ENCODE results near the gene WDR90.

The WDR90 gene

DNA sequence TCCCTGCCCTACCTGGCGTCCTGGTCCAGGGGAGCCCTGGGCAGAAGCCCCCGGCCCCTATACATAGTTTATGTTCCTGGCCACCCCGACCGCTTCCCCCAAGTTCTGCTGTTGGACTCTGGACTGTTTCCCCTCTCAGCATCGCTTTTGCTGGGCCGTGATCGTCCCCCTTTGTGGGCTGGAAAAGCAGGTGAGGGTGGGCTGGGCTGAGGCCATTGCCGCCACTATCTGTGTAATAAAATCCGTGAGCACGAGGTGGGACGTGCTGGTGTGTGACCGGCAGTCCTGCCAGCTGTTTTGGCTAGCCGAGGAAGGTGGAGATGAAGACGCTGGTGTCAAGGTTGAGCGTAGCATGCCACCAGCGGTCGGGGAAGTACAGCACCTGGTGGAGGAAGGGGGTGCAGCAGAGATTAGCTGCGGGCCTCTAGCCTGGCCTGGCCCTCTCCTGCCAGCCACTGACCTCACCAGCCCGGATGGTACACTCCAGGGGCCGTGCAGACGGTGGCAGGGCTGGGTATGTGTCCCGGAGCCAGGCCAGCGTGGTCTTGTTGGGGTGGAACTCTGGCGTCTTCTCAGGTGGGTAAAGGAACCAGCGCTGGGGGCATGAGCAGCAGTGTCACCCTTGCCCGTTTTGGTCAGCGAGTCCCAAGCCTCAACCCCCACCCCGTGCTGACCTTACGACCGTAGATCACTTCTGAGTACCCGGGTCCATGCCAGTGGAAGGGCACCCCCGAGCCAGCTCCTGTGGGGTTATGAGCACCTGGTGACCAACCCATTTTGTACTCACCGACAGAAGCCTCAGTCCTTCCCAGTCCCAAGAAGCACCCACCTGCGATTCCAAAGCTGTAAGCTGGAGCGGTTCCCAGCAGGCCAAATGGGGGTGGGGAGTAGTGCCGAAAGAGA is 33.6 kb downstream of the WDR90 start (continued):
- TF ChIP-seq ZNF768 (tag by site-specific recombination; IDR thresholded peaks at IDR 0.05) (0 out of 2 replicates have a peak, but pooled peaks have one; percentile 2), ZNF660 (tag by site-specific recombination; IDR thresholded peaks at IDR 0.05) (no peak), ZNF837 (tag by site-specific recombination; IDR thresholded peaks at IDR 0.05) (peak; percentile 30; the same call in 1 of the 2 replicates), ZSCAN23 (tag by site-specific recombination; IDR thresholded peaks at IDR 0.05) (0 out of 2 replicates have a peak, but pooled peaks have one; percentile 17)
- TF ChIP-seq, protein P1, sequence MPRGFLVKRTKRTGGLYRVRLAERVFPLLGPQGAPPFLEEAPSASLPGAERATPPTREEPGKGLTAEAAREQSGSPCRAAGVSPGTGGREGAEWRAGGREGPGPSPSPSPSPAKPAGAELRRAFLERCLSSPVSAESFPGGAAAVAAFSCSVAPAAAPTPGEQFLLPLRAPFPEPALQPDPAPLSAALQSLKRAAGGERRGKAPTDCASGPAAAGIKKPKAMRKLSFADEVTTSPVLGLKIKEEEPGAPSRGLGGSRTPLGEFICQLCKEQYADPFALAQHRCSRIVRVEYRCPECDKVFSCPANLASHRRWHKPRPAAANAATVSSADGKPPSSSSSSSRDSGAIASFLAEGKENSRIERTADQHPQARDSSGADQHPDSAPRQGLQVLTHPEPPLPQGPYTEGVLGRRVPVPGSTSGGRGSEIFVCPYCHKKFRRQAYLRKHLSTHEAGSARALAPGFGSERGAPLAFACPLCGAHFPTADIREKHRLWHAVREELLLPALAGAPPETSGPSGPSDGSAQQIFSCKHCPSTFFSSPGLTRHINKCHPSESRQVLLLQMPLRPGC (tag by site-specific recombination; IDR thresholded peaks at IDR 0.05) = no peak

DNA sequence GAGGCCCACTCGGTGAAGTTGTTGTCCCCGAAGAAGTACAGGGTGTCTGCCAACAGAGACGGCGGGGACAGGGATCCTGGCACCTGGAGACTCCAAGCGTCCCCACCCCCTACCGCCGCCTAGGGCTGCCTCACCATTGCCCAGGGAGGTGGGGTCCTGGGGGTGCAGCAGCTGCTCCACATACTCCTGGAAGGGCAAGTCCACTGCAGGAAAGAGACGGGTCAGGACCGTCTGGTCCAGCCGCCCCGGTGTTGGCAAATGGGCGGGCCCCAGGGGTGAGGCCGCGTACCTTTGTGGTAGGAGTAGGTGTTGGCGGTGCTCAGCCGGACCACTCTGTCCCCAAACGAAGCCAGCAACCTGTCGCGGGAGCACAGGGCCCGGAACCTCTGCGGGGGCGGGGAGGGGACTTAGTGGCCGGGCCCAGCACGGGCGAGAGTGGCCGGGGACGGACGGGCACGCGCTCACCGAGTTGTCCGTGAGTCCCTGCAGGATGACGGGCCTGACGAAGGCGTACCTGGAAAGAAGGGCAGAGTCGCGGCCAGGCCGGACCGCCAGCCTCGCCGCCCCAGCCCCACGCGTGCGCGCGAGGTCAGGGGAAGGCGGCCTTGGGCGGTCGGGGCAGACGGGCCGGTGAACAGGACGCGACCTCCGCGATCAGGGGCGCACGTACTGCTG is 34.4 kb downstream of the WDR90 start:
- no peaks in the 10 kb centered on the region for H3K9me3 ChIP-seq (ENCODE audit: control insufficient read depth, insufficient read depth, low read depth, low read length)
- H3K4me3 ChIP-seq (ENCODE audit: low read depth, low read length) = peak overlapping the region; percentile 68
- H3K36me3 ChIP-seq (ENCODE audit: control insufficient read depth in 2 of 2, insufficient read depth in 1 of 2, low read length in 2 of 2) = peaks cover 3 to 63% of the 10 kb centered on the region in 2 experiments; a peak in 1 of 3 replicates
- ChIA-PET POLR2A (interaction anchor here (0.6 to 5.4 kb wide), 10 partner anchors 8 to 448 kb away, joined by 3 to 57 read pairs (median 4); partner anchors contain the start of genes CCDC78, FAM234A, HAGHL and METTL26), CTCF (interaction anchor here (0.8 kb wide), 1 partner anchor 102 kb away, joined by 3 read pairs; no protein-coding TSS in a partner anchor)
- H3K4me1 ChIP-seq (ENCODE audit: control insufficient read depth, insufficient read depth, low read length) = peaks cover 14% of the 10 kb centered on the region; the same call in 1 of the 2 replicates
- peak overlapping the region; percentile 97 for H3K27ac ChIP-seq (ENCODE audit: extremely low read depth, low read depth, low read length)
- TF ChIP-seq ZNF426 (tag by site-specific recombination; IDR thresholded peaks at IDR 0.05) (no peak), GLIS1 (tag by site-specific recombination; IDR thresholded peaks at IDR 0.05) (peak; percentile 38), ZNF610 (tag by site-specific recombination; IDR thresholded peaks at IDR 0.05; ENCODE audit: borderline replicate concordance) (peak; percentile 45; the same call in 1 of the 2 replicates), ZFHX2 (tag by site-specific recombination; conservative IDR thresholded peaks at IDR 0.05) (peak; percentile 85), ZNF169 (tag by site-specific recombination; IDR thresholded peaks at IDR 0.05) (peak; percentile 68; the same call in 1 of the 2 replicates), ZEB2 (tag by site-specific recombination; IDR thresholded peaks at IDR 0.05) (peak; percentile 96), ZNF16 (tag by site-specific recombination; IDR thresholded peaks at IDR 0.05; ENCODE audit: low read depth) (no peak), ZNF416 (tag by site-specific recombination; IDR thresholded peaks at IDR 0.05) (no peak), ZNF37A (tag by site-specific recombination; IDR thresholded peaks at IDR 0.05) (no peak), KLF1 (tag by site-specific recombination; IDR thresholded peaks at IDR 0.05) (peak; percentile 81), ZNF354C (tag by site-specific recombination; IDR thresholded peaks at IDR 0.05; ENCODE audit: borderline replicate concordance, low read depth) (no peak), ZNF112 (tag by site-specific recombination; IDR thresholded peaks at IDR 0.05) (no peak), KLF9 (tag by site-specific recombination; IDR thresholded peaks at IDR 0.05; ENCODE audit: low read depth) (peak; percentile 77)
- TF ChIP-seq, protein P2, sequence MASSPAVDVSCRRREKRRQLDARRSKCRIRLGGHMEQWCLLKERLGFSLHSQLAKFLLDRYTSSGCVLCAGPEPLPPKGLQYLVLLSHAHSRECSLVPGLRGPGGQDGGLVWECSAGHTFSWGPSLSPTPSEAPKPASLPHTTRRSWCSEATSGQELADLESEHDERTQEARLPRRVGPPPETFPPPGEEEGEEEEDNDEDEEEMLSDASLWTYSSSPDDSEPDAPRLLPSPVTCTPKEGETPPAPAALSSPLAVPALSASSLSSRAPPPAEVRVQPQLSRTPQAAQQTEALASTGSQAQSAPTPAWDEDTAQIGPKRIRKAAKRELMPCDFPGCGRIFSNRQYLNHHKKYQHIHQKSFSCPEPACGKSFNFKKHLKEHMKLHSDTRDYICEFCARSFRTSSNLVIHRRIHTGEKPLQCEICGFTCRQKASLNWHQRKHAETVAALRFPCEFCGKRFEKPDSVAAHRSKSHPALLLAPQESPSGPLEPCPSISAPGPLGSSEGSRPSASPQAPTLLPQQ (tag by site-specific recombination; IDR thresholded peaks at IDR 0.05) = peak; percentile 89
- TF ChIP-seq, protein P3, sequence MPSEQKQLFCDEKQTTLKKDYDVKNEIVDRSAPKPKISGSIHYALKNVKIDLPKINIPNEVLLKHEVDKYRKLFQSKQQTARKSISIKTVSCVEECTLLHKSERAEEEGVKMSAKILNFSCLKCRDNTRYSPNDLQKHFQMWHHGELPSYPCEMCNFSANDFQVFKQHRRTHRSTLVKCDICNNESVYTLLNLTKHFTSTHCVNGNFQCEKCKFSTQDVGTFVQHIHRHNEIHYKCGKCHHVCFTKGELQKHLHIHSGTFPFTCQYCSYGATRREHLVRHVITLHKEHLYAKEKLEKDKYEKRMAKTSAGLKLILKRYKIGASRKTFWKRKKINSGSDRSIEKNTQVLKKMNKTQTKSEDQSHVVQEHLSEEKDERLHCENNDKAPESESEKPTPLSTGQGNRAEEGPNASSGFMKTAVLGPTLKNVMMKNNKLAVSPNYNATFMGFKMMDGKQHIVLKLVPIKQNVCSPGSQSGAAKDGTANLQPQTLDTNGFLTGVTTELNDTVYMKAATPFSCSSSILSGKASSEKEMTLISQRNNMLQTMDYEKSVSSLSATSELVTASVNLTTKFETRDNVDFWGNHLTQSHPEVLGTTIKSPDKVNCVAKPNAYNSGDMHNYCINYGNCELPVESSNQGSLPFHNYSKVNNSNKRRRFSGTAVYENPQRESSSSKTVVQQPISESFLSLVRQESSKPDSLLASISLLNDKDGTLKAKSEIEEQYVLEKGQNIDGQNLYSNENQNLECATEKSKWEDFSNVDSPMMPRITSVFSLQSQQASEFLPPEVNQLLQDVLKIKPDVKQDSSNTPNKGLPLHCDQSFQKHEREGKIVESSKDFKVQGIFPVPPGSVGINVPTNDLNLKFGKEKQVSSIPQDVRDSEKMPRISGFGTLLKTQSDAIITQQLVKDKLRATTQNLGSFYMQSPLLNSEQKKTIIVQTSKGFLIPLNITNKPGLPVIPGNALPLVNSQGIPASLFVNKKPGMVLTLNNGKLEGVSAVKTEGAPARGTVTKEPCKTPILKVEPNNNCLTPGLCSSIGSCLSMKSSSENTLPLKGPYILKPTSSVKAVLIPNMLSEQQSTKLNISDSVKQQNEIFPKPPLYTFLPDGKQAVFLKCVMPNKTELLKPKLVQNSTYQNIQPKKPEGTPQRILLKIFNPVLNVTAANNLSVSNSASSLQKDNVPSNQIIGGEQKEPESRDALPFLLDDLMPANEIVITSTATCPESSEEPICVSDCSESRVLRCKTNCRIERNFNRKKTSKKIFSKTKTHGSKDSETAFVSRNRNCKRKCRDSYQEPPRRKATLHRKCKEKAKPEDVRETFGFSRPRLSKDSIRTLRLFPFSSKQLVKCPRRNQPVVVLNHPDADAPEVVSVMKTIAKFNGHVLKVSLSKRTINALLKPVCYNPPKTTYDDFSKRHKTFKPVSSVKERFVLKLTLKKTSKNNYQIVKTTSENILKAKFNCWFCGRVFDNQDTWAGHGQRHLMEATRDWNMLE (tag by site-specific recombination; conservative IDR thresholded peaks at IDR 0.05; ENCODE audit: low read depth) = no peak
- TF ChIP-seq, protein P4, sequence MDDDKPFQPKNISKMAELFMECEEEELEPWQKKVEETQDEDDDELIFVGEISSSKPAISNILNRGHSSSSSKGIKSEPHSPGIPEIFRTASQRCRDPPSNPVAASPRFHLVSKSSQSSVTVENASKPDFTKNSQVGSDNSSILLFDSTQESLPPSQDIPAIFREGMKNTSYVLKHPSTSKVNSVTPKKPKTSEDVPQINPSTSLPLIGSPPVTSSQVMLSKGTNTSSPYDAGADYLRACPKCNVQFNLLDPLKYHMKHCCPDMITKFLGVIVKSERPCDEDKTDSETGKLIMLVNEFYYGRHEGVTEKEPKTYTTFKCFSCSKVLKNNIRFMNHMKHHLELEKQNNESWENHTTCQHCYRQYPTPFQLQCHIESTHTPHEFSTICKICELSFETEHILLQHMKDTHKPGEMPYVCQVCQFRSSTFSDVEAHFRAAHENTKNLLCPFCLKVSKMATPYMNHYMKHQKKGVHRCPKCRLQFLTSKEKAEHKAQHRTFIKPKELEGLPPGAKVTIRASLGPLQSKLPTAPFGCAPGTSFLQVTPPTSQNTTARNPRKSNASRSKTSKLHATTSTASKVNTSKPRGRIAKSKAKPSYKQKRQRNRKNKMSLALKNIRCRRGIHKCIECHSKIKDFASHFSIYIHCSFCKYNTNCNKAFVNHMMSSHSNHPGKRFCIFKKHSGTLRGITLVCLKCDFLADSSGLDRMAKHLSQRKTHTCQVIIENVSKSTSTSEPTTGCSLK (tag by site-specific recombination; IDR thresholded peaks at IDR 0.05) = no peak
- TF ChIP-seq, protein P5, sequence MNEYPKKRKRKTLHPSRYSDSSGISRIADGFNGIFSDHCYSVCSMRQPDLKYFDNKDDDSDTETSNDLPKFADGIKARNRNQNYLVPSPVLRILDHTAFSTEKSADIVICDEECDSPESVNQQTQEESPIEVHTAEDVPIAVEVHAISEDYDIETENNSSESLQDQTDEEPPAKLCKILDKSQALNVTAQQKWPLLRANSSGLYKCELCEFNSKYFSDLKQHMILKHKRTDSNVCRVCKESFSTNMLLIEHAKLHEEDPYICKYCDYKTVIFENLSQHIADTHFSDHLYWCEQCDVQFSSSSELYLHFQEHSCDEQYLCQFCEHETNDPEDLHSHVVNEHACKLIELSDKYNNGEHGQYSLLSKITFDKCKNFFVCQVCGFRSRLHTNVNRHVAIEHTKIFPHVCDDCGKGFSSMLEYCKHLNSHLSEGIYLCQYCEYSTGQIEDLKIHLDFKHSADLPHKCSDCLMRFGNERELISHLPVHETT (tag by site-specific recombination; IDR thresholded peaks at IDR 0.05) = no peak; the same call in none of the 2 replicates

Measured in HEK293 (cell line).